ENCODE measurements around the gene AVP. TPM values are rescaled to one million over a fixed set of nuclear protein-coding genes. Genes with fewer than 3 reads are reported as not detected.
"Not testable (repeated sequence)": the region's sequence is repeated elsewhere in the genome, so short reads cannot be mapped to it uniquely, and the experiment has no call there.

AVP gene
- total RNA-seq, 1 experiment from 2014 or later = not detected

DNA sequence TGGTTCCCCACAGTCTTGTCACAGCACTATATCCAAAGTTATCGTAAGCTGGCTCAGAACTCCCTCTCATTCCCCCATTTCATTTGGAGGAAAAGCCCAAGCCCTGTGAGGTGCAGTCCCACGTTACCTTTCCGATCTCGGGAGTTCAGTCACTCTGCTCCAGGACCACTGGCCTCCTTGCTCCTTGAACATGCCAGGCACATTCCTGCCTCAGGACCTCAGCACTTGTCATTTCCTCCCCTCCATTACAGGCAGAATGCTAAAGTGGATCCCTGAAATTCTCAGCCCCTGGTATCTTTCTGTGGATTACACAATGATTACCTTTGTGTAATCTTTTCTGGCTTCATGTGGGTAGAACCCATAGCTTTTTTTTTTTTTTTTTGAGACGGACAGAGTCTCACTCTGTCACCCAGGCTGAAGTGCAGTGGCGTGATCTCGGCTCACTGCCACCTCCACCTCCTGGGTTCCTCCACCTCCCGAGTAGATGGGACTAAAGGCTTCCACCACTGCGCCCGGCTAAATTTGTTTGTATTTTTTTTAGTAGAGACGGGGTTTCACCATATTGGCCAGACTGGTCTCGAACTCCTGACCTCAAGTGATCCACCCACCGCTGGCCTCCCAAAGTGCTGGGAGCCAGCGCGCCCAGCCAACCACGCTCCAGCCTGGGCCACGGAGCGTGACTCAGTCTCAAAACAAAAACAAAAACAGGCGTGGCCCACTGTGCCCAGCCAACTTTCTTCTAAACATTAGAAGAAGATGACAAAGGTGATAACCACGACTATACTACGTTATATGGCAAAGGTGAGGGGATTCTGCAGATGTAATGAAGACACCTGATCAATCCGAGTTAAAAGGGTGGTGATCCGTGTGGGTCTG is 17.1 kb downstream of the AVP start:
- ChIA-PET POLR2A (no interaction called here), CTCF (interaction anchor here (0.6 to 1.7 kb wide), 2 partner anchors 14 kb away, joined by 5 to 6 read pairs; no protein-coding TSS in a partner anchor)
- DNase-seq = no peak
- peaks cover 2% of the 10 kb centered on the region for H3K36me3 Mint-ChIP-seq (ENCODE audit: insufficient read depth, unreplicated experiment)
- TF ChIP-seq, protein P1, sequence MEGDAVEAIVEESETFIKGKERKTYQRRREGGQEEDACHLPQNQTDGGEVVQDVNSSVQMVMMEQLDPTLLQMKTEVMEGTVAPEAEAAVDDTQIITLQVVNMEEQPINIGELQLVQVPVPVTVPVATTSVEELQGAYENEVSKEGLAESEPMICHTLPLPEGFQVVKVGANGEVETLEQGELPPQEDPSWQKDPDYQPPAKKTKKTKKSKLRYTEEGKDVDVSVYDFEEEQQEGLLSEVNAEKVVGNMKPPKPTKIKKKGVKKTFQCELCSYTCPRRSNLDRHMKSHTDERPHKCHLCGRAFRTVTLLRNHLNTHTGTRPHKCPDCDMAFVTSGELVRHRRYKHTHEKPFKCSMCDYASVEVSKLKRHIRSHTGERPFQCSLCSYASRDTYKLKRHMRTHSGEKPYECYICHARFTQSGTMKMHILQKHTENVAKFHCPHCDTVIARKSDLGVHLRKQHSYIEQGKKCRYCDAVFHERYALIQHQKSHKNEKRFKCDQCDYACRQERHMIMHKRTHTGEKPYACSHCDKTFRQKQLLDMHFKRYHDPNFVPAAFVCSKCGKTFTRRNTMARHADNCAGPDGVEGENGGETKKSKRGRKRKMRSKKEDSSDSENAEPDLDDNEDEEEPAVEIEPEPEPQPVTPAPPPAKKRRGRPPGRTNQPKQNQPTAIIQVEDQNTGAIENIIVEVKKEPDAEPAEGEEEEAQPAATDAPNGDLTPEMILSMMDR (IDR thresholded peaks at IDR 0.05; ENCODE audit: insufficient read depth in 1 of 2, low read depth in 1 of 2, low read length in 1 of 2, severe bottlenecking in 1 of 2, unreplicated experiment in 1 of 2) = no peak
- Histone ChIP-seq H3K4me3 (ENCODE audit: low read depth, low read length) (no peak overlapping the region), H3K27me3 (replicated peaks; ENCODE audit: control insufficient read depth, insufficient read depth, low read length) (no peaks in the 10 kb centered on the region), H3K4me1 (peaks cover 15% of the 10 kb centered on the region), H3K9me3 (no peaks in the 10 kb centered on the region), H3K36me3 (ENCODE audit: control insufficient read depth, insufficient read depth, low read length) (no peaks in the 10 kb centered on the region; the same call in none of the 2 replicates)
- intact Hi-C loops (cut with micrococcal nuclease; ENCODE audit: unreplicated experiment) = no loop called here
- H3K27ac Mint-ChIP-seq (ENCODE audit: unreplicated experiment) = no peak overlapping the region
- no TSS peak for BruUV-seq (replicated peaks)
- no peak overlapping the region for H3K4me3 Mint-ChIP-seq (ENCODE audit: unreplicated experiment)
- H3K4me1 Mint-ChIP-seq (ENCODE audit: low read depth, unreplicated experiment) = peaks cover 6% of the 10 kb centered on the region
- no peaks in the 10 kb centered on the region for H3K9me3 Mint-ChIP-seq (ENCODE audit: unreplicated experiment)
- H3K27me3 Mint-ChIP-seq (ENCODE audit: insufficient read depth, unreplicated experiment) = no peaks in the 10 kb centered on the region

DNA sequence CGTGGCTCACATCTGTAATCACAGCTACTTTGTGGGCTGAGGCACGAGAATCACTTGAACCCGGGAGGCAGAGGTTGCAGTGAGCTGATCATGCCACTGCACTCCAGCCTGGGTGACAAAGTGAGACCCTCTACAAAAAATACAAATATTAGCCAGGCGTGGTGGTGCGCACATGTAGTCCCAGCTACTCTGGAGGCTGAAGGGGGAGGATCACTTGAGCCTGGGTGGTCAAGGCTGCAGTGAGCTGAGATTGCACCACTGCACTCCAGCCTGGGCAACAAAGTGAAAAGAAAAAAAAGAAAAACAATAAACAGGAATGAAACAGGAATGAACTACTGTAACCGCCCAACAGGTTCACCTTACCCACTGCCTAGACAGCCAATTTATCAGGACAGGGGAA is 20.4 kb downstream of the AVP start:
- H3K27ac Mint-ChIP-seq (ENCODE audit: unreplicated experiment); H3K9me3 ChIP-seq; H3K4me3 ChIP-seq (ENCODE audit: low read depth, low read length); H3K4me3 Mint-ChIP-seq (ENCODE audit: unreplicated experiment); POLR2A ChIA-PET; H3K27me3 Mint-ChIP-seq (ENCODE audit: insufficient read depth, unreplicated experiment); BruUV-seq (replicated peaks); H3K36me3 Mint-ChIP-seq (ENCODE audit: insufficient read depth, unreplicated experiment); H3K4me1 Mint-ChIP-seq (ENCODE audit: low read depth, unreplicated experiment); H3K36me3 ChIP-seq (ENCODE audit: control insufficient read depth, insufficient read depth, low read length); H3K27me3 ChIP-seq (replicated peaks; ENCODE audit: control insufficient read depth, insufficient read depth, low read length); CTCF ChIA-PET; H3K9me3 Mint-ChIP-seq (ENCODE audit: unreplicated experiment); intact Hi-C loops (cut with micrococcal nuclease; ENCODE audit: unreplicated experiment); DNase-seq: not testable (repeated sequence)
- peaks cover 15% of the 10 kb centered on the region for H3K4me1 ChIP-seq

DNA sequence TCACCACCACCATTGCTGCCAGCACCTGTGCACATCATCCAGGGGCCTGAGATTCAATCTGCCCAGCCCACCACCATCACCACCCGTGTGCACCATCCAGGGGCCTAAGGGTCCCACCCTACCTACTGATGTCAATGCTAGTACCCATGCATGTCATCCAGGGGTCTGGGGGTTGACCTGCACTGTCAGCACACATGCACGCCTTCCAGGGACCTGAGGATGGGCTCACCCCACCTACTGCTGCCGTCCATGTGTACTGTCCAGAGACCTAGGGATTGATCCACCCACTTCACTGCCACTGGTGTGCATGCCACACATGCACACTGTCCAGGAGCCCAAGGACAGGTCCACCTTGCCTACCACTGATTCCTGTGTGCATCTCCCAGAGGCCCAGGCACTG is 25.0 kb downstream of the AVP start:
- no TSS peak for BruUV-seq (replicated peaks)
- H3K27ac Mint-ChIP-seq (ENCODE audit: unreplicated experiment) = peak overlapping the region; percentile 62
- CTCF ChIA-PET = no interaction called here

More for the DNA sequence above, 25.0 kb downstream of the AVP start:
- POLR2A ChIA-PET = no interaction called here
- DNase-seq = no peak
- H3K36me3 ChIP-seq (ENCODE audit: control insufficient read depth, insufficient read depth, low read length) = no peaks in the 10 kb centered on the region
- TF ChIP-seq, protein P1 (IDR thresholded peaks at IDR 0.05; ENCODE audit: insufficient read depth in 1 of 2, low read depth in 1 of 2, low read length in 1 of 2, severe bottlenecking in 1 of 2, unreplicated experiment in 1 of 2) = no peak
- peaks cover 9% of the 10 kb centered on the region for H3K4me1 ChIP-seq
- Mint-ChIP-seq H3K36me3 (ENCODE audit: insufficient read depth, unreplicated experiment) (peaks cover 5% of the 10 kb centered on the region), H3K4me1 (ENCODE audit: low read depth, unreplicated experiment) (no peaks in the 10 kb centered on the region), H3K27me3 (ENCODE audit: insufficient read depth, unreplicated experiment) (no peaks in the 10 kb centered on the region), H3K9me3 (ENCODE audit: unreplicated experiment) (no peaks in the 10 kb centered on the region), H3K4me3 (ENCODE audit: unreplicated experiment) (no peak overlapping the region)
- no peaks in the 10 kb centered on the region for H3K27me3 ChIP-seq (replicated peaks; ENCODE audit: control insufficient read depth, insufficient read depth, low read length)
- intact Hi-C loops (cut with micrococcal nuclease; ENCODE audit: unreplicated experiment) = no loop called here
- H3K9me3 ChIP-seq = 0 out of 2 replicates have a peak, but pooled peaks cover 5% of the 10 kb centered on the region
- no peak overlapping the region for H3K4me3 ChIP-seq (ENCODE audit: low read depth, low read length)
